ENCODE measurements around the gene OR56A5.

The OR56A5 gene

DNA sequence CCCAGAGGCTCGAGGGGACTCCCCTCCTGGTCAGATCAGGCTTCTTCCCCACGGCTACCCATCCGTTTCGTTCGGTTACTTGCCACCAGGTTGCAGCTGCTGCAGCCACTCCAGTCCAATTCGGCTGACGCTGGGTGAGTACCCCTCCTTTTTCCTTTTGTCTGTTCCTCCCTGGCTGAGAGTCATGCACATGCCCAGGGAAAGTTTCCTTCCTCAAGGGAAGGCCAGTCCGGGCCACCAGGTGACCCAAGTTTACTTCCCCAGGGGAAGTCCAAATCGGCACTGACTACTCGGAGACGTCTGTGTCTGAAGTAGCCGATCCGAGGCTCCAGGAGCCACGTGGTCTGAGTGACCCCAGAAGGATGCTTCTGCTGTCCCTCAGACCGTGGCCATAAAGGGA lies 39.5 kb downstream of the OR56A5 start:
- no peak overlapping the region for H3K4me3 ChIP-seq (replicated peaks; ENCODE audit: low read depth, low read length)
- DNase-seq (ENCODE audit: extremely low read depth, low read depth), result no peak
- TF ChIP-seq CTCF (IDR thresholded peaks at IDR 0.05; ENCODE audit: low read depth, low read length, missing control alignments), result no peak

DNA sequence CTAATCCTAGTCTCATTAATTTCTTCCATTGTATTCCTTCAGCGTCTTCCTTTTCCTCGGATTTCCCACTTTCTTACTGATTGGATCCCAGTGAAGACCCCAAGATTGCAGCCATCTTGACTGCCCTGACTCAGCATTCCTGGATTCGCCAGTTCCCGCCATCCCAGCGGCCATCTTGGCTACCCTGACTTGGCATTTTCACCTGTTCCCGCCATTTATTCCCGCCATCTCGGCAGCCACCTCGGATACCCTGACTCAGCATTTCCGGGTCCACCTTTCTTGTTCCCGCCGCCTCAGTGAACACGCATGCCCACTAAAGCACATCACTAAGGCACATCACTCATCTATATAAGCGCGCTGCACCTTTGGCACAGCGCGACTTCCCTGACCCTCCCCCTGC lies 40.0 kb downstream of the OR56A5 start:
- DNase-seq (ENCODE audit: extremely low read depth, low read depth), result no peak
- no peak for TF ChIP-seq CTCF (IDR thresholded peaks at IDR 0.05; ENCODE audit: low read depth, low read length, missing control alignments)
- H3K4me3 ChIP-seq (replicated peaks; ENCODE audit: low read depth, low read length), result no peak overlapping the region

- no peak for DNase-seq (ENCODE audit: extremely low read depth, low read depth)
- H3K4me3 ChIP-seq (replicated peaks; ENCODE audit: low read depth, low read length), result no peak overlapping the region
- no peak for TF ChIP-seq CTCF (IDR thresholded peaks at IDR 0.05; ENCODE audit: low read depth, low read length, missing control alignments)
Observed at GRCh38 chr11:5923794-5924193, 44.5 kb downstream of the OR56A5 start.

DNA sequence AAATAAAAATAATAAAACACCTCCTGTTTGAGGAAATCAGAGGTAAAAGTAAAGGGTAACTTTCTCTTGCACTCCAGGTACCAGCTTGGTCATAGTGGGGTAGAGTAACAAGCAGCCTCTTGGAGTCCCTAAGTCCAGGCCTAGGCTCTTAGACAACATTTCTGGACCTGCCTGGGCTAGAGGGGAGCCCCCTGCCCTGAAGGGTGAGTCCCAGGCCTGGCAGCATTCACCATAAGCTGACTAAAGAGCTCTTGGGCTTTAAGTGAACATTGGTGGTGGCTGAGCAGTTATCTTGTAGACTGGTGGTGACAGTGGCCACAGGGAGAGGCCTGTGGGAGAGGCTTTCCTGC lies 44.9 kb downstream of the OR56A5 start:
- H3K4me3 ChIP-seq (replicated peaks; ENCODE audit: low read depth, low read length), result no peak overlapping the region
- TF ChIP-seq CTCF (IDR thresholded peaks at IDR 0.05; ENCODE audit: low read depth, low read length, missing control alignments), result no peak
- DNase-seq (ENCODE audit: extremely low read depth, low read depth), result no peak

GRCh38 chr11:5922749-5923426 lies 45.4 kb downstream of the OR56A5 start:
- H3K4me3 ChIP-seq (replicated peaks; ENCODE audit: low read depth, low read length), result no peak overlapping the region
- DNase-seq (ENCODE audit: extremely low read depth, low read depth), result no peak
- no peak for TF ChIP-seq CTCF (IDR thresholded peaks at IDR 0.05; ENCODE audit: low read depth, low read length, missing control alignments)
